ENCODE results near the gene PCSK6.

GRCh38 chr15:101495334-101496197, 6.1 kb upstream of the PCSK6 start:
- TF ChIP-seq CTCF (conservative IDR thresholded peaks at IDR 0.05) (no peak), EZH2 (IDR thresholded peaks at IDR 0.05; ENCODE audit: low read depth) (no peak)
